RCC 7860 (cell line): ENCODE data around the gene GRM4.

Source experiments
- DNase-seq: peaks from one replicate; pipeline ENCODE4 v3.0.0-alpha.2; 2015; ENCODE audit warnings: low spot score
- FAIRE-seq: peaks from 2 replicates; lab custom pipeline; 2012; peaks lifted over from hg19 to GRCh38; lab: Jason Lieb, UNC

Gene GRM4

GRCh38 chr6:34110610-34111009, 35.3 kb downstream of the GRM4 start:
- DNase-seq: no peak
- FAIRE-seq: no peak

GRCh38 chr6:34108176-34108575, 37.7 kb downstream of the GRM4 start:
- FAIRE-seq: no peak

GRCh38 chr6:34106900-34107299, 39.0 kb downstream of the GRM4 start:
- no peak for DNase-seq

More at GRCh38 chr6:34108176-34108575, 37.7 kb downstream of the GRM4 start:
- no peak for DNase-seq

GRCh38 chr6:34106421-34106820, 39.5 kb downstream of the GRM4 start:
- FAIRE-seq: no peak
- DNase-seq: no peak

More at GRCh38 chr6:34106900-34107299, 39.0 kb downstream of the GRM4 start:
- FAIRE-seq: no peak

GRCh38 chr6:34104628-34105027, 41.3 kb downstream of the GRM4 start:
- DNase-seq (no peak), FAIRE-seq (no peak)

GRCh38 chr6:34104186-34104585, 41.7 kb downstream of the GRM4 start:
- FAIRE-seq (no peak), DNase-seq (no peak)

GRCh38 chr6:34103321-34103720, 42.6 kb downstream of the GRM4 start:
- DNase-seq (no peak), FAIRE-seq (no peak)

GRCh38 chr6:34102696-34103095, 43.2 kb downstream of the GRM4 start:
- FAIRE-seq (no peak), DNase-seq (no peak)

GRCh38 chr6:34102099-34102656, 43.7 kb downstream of the GRM4 start:
- no peak for FAIRE-seq
- DNase-seq: no peak

GRCh38 chr6:34100788-34101187, 45.1 kb downstream of the GRM4 start:
- DNase-seq (no peak), FAIRE-seq (no peak)

GRCh38 chr6:34099878-34100277, 46.0 kb downstream of the GRM4 start:
- no peak for DNase-seq
- FAIRE-seq: no peak

- FAIRE-seq (no peak), DNase-seq (no peak)
Measured at GRCh38 chr6:34098045-34098936, 47.6 kb downstream of the GRM4 start.

GRCh38 chr6:34096814-34097213, 49.1 kb downstream of the GRM4 start:
- DNase-seq (no peak), FAIRE-seq (no peak)

GRCh38 chr6:34096193-34096592, 49.7 kb downstream of the GRM4 start:
- FAIRE-seq (no peak), DNase-seq (no peak)

GRCh38 chr6:34095741-34096140, 50.1 kb downstream of the GRM4 start:
- FAIRE-seq (no peak), DNase-seq (no peak)

- FAIRE-seq: no peak
- no peak for DNase-seq
Measured at GRCh38 chr6:34095136-34095505, 50.8 kb downstream of the GRM4 start.

- DNase-seq (no peak), FAIRE-seq (no peak)
Measured at GRCh38 chr6:34094474-34095135, 51.3 kb downstream of the GRM4 start.

GRCh38 chr6:34093854-34094430, 51.9 kb downstream of the GRM4 start:
- DNase-seq (no peak), FAIRE-seq (no peak)

GRCh38 chr6:34093206-34093605, 52.7 kb downstream of the GRM4 start:
- FAIRE-seq: no peak

GRCh38 chr6:34092631-34093030, 53.3 kb downstream of the GRM4 start:
- FAIRE-seq (no peak), DNase-seq (no peak)

More at GRCh38 chr6:34093206-34093605, 52.7 kb downstream of the GRM4 start:
- DNase-seq: no peak

GRCh38 chr6:34090935-34091334, 55.0 kb downstream of the GRM4 start:
- DNase-seq (no peak), FAIRE-seq (no peak)
